Activated naive CD4-positive, alpha-beta T cell treated with anti-CD3 and anti-CD28 coated beads, Interleukin-2, amount 50 U/mL, for 16 hours (primary cell): ENCODE results near the gene L2HGDH.
"Not testable (repeated sequence)": the region's sequence is repeated elsewhere in the genome, so short reads cannot be mapped to it uniquely, and the experiment has no call there.

Source experiments
- DNase-seq: peaks from one replicate; pipeline ENCODE4 v3.0.0-alpha.2; 2020

The L2HGDH gene

DNA sequence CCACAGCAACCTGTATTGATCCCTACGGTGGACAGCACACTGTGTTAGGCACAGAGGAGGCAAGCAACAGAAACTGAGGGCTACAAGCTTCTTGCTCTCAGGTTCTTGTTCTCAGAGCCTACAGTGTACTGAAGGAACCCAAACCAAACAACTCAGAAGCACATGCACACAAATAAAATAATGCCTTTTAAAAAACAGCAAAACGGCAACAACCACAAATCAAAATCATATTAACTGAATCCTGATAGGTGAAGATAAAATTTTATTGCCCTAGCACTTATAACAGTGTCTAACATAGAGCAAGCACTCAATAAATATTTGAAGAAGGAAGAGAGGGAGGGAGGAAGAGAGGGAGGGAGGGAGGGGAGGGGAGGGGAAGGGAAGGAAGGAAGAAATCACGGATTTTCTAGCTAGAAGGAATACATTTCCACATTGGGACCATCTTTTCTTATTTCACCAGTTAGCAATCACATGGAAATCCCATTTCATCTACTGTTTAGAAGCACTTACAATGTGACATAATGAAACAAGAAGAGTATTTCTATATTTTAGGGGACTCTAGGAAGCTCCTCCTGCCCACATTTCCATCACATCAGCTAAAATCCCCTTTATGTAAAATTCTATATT is 27.3 kb upstream of the L2HGDH start:
- DNase-seq: no peak

DNA sequence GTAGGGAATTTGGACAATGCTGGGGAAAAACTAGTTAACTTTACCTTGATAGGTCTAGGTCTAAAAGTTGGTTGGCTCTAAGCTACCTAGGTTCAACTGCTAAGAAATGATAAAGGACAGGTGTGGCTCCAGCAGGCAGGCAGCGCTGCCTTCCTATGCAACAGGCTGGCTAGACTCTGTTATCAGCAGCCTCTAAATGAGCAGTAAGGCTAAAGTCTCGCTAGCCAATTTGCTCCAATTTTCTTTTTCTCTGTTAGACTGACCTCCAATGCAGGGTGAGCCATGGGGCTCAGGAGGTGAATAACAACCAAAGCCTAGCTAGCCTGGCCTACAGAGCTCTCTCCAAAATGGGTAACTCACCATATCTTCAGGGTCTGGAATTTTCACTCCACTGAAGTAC is 26.6 kb upstream of the L2HGDH start:
- no peak for DNase-seq

DNA sequence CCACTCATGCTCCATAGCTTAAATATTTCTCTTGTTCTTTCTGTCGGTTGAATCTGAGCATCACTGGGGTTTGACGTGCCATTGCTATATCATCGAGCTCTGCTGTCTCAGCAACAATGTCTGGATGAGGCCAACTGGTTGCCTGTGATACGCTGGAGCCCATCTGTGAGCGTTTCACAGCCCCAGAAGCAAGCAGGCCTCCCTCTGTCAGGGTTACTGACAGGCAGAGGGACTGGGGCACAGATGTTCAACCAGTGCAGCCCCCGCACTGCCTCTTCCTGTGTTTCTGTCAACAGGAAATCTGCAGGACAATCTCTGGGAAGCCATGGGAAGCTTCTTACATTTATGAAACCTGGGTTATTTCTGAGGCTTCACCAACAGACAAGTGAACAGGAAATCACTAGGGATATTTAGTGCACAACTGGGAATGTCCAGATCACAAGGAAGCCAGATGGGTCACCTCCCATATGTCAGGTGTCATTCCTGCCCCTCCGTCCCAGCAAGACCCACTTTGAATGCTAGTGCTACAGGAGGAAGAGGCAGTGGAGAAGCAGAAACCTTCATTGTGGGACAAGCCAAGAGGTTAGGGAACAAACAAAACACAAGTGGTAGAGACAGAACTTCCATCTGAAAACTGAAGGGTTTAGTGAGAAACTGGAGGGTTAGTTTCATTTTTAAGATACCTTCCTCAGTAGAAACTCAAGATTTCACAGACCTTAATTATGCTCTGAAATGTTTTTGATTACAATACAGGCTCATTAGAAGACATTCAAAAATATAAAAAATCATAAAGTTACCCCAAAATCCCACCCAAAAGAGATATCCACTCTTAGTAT is 24.2 kb upstream of the L2HGDH start:
- no peak for DNase-seq

DNA sequence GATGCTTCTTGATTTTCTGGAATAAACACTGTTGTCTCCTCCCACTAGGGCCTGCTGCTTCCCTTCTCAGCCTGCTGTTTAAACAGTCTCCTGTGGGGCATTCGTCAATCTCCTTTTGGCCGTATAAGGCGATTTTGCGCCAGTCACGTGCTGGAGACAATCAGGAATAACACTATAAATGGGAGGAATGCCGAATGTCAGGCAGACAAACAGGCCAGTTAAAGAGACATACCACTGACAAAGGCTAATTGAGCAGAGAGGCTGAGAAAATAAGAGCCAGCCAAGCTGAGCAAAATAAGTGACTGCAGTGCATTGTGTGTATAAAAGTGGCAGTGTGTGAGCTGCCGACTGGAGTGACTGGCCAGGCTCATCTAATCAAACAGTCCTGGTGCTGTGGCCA is 23.4 kb upstream of the L2HGDH start:
- DNase-seq: no peak

DNA sequence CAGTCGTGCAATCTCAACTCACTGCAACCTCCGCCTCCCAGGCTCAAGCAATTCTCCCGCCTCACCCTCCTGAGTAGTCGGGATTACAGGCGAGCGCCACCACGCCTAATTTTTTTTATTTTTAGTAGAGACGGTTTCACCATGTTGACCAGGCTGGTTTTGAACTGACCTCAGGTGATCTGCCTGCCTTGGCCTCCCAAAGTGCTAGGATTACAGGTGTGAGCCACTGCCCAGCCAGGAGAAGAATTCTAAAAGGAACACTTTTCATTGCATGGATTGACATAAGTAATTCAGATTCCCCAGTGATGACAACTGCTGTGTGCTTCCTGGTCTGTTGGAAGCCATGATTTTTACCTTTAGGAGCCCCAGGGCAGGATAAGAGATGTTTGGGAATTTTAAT is 22.2 kb upstream of the L2HGDH start:
- no peak for DNase-seq

DNA sequence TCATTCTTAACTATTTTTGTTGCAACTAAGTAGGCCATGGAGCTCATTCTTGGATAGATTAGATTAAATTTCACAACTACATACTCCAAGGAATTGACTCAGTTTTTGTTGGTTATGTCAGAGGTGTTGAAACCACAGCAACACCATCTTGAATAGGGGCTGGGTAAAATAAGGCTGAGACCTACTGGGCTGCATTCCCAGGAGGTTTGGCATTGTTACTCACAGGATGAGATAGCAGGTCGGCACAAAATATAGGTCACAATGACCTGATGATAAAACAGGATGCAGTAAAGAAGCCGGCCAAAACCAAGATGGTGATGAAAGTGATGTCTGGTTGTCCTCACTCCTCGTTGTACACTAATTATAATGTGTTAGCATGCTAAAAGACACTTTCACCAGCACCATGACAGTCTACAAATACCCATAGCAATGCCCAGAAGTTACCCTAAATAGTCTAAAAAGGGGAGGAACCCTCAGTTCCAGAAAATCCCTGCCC is 21.0 kb upstream of the L2HGDH start:
- no peak for DNase-seq

DNA sequence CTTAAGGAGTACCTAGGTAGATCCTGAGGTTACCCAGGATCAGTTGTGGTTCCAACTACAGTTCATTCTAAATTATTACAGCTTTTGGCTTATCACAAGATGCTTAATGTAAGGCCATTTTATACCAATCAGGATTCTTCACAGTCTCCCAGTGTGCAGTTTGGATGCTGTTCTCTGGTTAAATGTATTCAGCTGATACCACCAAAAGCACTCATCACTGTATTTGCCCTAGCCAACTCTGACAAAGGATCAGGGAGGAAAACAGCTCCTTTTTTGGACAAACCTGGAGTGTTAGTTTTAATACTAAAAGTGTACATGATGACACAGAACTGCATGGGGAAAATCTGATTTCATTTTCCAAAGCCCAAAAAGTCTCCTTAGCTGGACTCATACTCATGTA is 19.6 kb upstream of the L2HGDH start:
- DNase-seq: no peak

DNA sequence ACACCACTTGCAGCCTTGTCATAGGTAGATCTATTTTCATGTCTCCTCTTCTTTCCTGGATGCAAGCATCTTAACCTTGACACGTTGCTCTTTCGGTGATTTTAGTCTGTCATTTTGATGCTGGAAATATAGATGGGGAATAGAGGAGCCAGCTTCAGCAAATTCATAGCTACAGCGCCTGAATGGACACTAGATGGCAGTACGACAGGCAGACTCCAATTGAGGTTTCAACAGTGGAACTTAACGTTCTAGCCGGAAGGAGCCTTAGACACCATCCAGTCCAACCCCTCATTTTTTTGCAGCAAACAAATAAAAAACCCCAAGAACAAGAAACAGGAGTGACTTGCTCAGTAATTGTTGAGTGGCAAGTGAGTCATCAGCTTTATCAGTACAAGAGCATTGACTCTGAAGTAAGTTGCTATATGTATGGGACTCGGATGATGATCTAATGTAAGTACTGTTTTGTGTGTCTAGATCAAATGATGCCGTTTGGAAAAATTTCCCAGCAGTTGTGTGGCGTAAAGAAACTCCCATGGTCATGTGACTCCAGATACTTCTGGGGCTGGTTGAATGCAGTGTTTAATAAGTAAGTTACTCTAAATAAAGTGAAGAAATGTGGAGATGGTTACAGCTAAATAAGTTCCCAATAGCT is 9.1 kb upstream of the L2HGDH start:
- DNase-seq: peak; percentile 60

DNA sequence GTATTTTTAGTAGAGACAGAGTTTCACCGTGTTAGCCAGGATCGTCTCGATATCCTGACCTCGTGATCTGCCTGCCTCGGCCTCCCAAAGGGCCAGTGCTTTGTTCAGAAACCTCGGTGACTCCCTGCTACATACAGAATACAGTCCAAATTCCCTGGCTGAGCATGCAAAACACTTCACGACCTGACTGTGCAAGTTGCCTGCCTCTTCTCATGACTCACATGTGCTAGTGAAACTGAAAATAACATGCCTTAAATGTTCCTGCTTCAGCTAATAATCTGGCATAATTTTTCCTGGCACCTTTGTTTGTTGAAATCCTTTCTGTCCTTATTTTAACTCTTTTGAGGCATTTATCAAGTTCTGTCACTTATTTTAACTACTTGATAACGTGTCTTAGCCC is 8.3 kb upstream of the L2HGDH start:
- no peak for DNase-seq

DNA sequence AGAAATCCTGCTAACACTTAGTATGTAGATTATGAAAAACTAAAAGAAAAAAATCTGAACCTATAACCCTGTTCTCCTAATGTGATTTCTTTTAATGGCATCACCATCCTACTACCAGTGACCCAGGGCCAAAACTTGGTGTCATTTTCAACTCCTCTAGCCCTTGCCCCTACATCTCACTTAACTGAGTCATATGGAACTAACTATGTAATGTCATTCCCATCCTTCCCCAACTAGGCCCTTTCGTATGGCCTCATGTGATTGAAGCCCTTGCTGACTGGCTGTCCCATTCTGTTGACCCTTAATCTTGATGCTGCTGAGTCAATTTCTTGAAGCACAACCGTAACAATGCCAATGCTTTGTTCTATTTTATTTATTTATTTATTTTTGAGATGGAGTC is 7.7 kb upstream of the L2HGDH start:
- DNase-seq: no peak

DNA sequence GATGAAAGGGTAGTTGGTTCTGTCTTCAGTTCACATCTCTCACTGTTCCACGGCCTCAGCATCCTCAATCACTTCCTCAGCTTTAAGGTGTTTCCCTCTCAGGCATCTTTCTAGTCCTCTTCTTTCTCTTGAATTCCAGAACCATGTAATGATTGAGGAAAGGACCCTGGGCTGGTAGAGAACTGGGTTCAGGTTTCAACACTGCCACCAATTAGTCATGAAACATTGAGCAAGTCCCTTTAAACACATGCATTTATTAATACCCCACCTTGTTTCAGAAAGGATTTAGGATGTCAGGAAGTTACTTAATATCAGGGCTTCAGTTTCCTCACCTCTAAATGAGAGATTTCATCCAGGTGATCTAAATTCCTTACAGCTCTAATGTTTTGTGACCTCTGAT is 7.3 kb upstream of the L2HGDH start:
- no peak for DNase-seq

DNA sequence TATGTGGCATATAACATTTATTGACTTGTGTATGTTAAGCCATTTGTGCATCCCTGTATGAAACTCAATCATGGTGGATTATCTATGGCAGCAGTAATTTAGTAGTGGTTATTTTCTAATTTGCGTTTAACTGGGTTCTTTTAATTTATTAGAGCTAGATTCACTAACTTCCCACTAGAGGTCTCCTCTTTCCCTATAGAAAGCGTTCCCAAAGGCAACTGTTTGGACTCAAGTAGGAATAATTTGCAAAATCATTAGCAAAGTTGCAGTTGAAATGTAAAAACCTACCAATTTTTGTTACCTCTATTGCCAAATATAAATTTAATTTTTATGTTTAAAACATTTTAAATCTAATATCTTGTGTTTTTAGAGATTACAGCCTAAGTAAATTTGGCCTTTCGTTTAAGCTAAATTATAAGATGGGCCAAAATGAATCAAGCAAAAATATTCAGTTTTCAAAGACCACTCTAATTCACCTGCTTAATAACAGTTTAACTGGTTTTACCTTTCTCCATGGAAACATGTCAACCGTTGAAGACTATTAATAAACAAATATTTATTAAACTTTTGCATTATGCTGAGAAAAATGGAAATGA is 6.1 kb upstream of the L2HGDH start:
- no peak for DNase-seq

DNA sequence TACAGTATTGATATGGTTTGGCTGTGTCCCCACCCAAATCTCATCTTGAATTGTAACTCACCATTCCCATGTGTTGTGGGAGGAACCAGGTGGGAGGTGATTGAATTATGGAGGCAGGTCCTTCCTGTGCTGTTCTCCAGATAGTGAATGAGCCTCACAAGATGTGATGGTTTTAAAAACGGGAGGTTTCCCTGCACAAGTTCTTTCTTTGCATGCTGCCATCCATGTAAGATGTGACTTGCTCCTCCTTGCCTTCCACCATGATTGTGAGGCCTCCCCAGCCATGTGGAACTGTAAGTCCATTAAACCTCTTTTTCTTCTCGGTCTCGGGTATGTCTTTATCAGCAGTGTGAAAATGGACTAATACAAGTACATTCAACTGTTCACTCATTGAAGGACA is 2.1 kb upstream of the L2HGDH start:
- DNase-seq: not testable (repeated sequence)

DNA sequence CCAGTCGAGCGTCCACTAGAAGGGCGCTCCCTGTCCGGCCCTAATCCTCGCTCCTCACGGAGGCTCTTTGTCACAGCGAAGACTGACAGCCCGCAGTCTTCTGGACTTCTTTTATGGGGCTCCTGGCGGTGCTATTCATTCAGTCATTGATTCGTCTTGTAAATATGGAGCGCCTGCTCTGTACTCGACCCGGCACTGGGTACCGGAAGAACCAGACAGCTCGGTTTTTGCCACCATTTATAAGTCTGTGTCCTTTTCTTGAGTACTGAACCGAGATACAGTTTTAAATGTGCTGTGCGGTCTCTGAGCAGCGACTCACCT is 665 bp upstream of the L2HGDH start:
- no peak for DNase-seq

DNA sequence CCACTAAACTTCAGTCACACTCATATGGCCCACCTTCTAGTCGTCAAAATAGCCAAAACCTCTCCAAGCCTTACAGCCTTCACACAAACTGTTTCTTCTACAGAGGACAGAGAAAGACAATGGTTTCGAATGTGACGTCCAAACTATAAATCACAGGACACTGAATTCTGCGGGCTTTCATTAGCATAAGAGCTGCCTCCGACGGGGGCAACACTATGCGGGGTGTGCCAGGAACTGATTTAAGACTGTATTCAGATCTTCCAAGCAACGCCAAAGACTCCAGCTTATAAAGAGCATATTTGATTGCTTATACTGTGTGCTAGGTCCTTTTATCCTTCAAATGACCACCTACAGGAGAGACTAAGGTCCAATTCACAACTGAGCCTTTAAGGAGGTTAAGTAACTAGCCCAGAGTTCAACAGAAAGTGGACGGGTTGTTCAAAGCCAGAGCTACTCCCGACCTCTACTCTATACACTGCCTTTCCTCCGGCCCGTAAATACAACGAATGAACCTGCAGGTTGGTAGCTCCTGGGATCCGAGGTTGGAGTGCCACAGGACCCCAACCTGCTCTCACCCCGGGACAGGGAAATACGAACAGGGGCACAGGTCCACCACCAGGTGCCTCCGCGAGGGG is 575 bp downstream of the L2HGDH start:
- no peak for DNase-seq

DNA sequence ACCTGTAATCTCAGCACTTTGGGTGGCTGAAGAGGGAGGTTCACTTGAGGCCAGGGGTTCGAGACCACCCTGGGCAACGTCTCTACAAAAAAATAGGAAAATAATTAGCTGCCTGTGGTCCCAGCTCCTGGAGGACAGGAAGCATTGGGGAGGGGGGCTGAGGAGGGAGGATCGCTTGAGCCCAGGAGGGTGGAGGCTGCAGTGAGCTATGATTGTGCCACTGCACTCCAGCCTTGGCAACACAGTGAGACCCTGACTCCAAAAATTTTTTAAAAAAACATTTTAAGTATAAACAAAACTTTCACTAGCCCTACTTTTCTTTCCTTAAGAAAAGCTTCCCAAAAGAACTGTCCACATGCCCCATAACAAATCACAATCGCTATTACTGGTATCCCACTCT is 1.6 kb downstream of the L2HGDH start:
- no peak for DNase-seq

DNA sequence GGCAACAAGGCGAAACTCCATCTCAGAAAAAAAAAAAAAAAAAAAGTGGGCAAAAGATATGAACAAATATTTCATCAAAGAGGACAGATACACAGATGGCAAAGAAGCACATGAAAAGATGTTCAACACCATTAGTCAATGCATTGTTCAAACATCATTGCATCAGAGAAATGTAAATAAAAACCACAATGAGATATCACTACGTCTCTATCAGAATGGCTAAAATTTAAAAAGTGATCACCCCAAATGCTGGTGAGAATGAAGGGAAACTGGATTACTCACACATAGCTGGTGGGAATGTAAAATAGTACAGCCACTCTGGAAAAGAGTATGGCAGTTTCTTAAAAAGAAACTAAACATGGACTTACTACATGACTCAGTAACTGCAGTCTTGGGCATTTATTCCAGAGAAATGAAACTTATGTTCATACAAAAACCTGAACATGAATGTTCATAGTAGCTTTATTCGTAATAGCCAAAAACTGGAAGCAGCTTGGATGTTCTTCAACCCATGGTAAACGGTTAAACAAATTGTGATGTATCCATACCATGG is 3.6 kb downstream of the L2HGDH start:
- no peak for DNase-seq

DNA sequence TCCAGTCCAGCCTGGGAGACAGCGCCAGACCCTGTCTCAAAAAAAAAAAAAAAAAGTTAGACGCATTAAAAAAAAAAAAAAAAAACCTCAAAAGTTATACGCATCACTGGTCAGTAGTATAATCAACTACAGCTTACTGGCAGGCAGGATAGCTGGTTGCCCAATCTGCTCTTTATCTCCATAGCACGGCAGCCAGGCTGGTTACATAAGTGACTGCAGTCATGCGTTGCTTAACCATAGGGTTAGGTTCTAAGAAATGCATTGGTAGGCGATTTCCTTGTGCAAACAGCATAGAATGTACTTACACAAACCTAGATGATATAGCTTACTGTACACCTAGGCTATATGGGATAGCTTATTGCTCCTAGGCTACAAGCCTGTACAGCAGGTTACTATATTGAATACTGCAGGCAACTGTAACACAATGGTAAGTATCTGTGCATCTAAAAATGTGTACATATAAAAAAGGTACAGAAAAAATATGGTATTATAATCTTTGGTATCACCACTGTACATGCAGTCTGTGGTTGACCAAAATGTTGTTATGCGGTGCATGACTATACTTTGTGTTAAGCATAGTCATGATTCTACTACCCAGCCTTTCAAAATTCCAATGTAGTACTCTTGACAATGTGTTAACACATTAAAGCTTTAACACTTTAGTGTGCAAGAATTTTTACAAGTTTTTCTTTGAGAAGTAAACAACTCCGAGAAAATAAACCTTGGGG is 8.1 kb downstream of the L2HGDH start:
- DNase-seq: no peak

DNA sequence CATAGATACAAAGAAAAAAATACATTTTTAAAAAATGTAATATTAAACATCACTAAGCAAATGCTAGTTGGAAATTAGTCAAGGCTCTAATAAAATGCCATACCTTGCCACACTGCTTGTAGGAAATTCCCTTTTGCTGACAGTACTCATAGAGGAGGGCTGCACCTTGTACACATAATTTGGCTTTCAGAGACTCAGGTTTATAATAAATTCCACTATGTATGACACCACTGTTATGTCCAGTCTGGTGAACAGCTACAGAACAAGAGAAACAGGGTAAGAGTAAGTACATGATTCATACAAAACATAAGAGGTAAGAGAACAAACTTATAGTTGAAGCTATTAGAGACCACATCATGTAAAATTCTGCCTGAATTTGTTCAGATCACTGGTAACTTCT is 10.1 kb downstream of the L2HGDH start:
- no peak for DNase-seq

DNA sequence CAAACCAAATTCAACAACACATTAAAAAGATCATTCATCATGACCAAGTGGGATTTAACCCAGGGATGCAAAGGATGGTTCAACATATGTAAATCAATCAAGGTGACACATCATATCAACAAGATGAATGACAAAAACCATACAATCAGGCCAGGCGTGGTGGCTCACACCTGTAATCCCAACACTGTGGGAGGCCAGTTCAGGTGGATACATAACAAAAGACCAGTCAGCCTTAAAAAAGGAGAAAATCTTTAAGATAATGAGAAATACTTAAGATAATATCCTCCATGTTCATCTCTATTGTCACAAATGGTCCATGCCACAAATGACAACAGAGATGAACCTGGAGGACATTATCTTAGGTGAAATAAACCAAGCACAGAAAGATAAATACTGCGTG is 12.4 kb downstream of the L2HGDH start:
- no peak for DNase-seq

DNA sequence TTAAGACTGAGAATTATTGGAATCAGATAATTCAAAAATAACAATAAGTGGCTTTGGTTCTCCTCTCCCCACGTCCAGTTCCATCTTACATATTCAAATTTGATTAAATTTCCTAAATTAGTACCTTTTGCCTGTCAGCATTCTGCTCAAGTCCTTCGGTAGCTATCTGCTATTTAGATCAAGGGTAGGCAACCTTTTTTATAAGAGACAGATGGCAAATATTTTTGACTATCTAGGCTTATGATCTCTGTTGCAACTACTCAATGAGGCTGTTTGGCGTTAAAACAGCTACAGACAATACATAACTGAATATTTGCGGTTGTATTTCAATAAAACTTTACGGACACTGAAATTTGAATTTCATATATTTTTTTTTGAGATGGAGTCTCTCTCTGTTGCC is 21.7 kb downstream of the L2HGDH start:
- no peak for DNase-seq

DNA sequence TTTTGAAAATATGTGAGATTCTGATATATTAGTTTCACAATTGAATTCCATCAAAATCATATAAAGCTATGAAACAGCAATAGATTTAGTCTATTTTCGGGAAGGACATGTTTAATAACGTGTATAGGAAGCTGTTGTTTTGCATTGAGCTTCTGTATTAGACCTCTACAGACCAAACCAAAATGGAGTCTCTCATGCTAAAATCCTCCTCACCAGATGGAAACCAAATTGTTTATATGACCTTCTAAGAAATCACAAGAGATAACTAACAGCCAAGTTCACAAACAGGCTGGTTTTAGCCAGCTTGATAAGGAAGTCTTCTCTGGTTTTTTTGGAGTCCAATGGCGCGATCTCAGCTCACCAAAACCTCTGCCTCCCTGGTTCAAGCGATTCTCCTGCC is 23.9 kb downstream of the L2HGDH start:
- DNase-seq: no peak
